Thyroid gland (tissue), 4 donors: ENCODE measurements around the gene DNAJC8.

Experiments
- POLR2A ChIP-seq, 2 donors: fragments of 450-650 bp; IDR thresholded peaks; one replicate each; pipeline ENCODE4 v1.6.1; 2017; ENCODE audit warnings: antibody characterized with exemption in 2 of 2, mild to moderate bottlenecking in 2 of 2, moderate library complexity in 1 of 2
- TF ChIP-seq, protein P1 (sequence below), 6 experiments: fragments of 200-600 bp in 3 of 6; fragments of 450-650 bp in 3 of 6; sonication (generic) in 3 of 6; IDR thresholded peaks; one replicate each; pipeline ENCODE4 v1.5.1; 2016 to 2019; ENCODE audit warnings: antibody characterized with exemption in 6 of 6, mild to moderate bottlenecking in 2 of 6, inconsistent platforms in 1 of 6, moderate library complexity in 1 of 6

DNA sequence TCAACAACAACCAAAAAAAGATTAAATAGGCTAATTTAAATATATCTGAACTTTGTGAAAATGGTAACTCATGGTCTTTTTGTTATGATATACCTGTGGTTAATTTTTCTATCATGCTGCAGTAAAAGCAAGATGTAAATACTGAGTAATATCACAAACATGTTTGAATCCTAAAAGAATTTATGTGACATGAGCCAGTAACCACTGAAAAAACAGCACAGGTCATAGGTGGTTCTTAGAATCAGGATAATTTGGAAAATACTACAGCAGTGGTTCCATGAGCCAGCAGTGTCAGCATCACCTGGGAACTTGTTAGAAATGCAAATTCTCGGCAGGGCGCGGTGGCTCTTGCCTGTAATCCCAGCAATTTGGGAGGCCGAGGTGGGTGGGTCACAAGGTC is 7.2 kb upstream of the DNAJC8 start:
- TF ChIP-seq, protein P1, sequence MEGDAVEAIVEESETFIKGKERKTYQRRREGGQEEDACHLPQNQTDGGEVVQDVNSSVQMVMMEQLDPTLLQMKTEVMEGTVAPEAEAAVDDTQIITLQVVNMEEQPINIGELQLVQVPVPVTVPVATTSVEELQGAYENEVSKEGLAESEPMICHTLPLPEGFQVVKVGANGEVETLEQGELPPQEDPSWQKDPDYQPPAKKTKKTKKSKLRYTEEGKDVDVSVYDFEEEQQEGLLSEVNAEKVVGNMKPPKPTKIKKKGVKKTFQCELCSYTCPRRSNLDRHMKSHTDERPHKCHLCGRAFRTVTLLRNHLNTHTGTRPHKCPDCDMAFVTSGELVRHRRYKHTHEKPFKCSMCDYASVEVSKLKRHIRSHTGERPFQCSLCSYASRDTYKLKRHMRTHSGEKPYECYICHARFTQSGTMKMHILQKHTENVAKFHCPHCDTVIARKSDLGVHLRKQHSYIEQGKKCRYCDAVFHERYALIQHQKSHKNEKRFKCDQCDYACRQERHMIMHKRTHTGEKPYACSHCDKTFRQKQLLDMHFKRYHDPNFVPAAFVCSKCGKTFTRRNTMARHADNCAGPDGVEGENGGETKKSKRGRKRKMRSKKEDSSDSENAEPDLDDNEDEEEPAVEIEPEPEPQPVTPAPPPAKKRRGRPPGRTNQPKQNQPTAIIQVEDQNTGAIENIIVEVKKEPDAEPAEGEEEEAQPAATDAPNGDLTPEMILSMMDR (IDR thresholded peaks at IDR 0.05) = no peak
- TF ChIP-seq POLR2A (IDR thresholded peaks at IDR 0.05) = no peak
